ENCODE results near the gene TMEM50A. TPM values are rescaled to one million over a fixed set of nuclear protein-coding genes. Genes with fewer than 3 reads are reported as not detected.

Gene TMEM50A
- total RNA-seq, 3 donors from 2014 or later (not counting 1 experiment from before 2014, with no cell fraction given) = 99.9 to 117 (median 107) TPM

Other genes starting within 250 kb of the TMEM50A start
- gene SYF2, start 105.8 kb upstream of the TMEM50A start, total RNA-seq = 10 to 100 TPM; 67.9 to 92.2 (median 75.3) TPM
- gene RSRP1, start 90.9 kb upstream of the TMEM50A start, total RNA-seq = 100 to 1,000 TPM; 473 to 602 (median 589) TPM
- gene RHD, start 65.8 kb upstream of the TMEM50A start, total RNA-seq = under 1 TPM in 1 of 3 donors, not detected in 2; 0.21 TPM
- gene RHCE, start 82.5 kb downstream of the TMEM50A start, total RNA-seq = not detected
- 10 to 100 TPM; 15.9 to 19.6 (median 16.9) TPM for gene MACO1, start 92.6 kb downstream of the TMEM50A start, total RNA-seq
- 10 to 100 TPM; 25.2 to 34.0 (median 27.4) TPM for gene LDLRAP1, start 205.3 kb downstream of the TMEM50A start, total RNA-seq